ENCODE data around the gene CTSZ.

- TF ChIP-seq EZH2phosphoT487 (IDR thresholded peaks at IDR 0.05) (no peak), EZH2 (IDR thresholded peaks at IDR 0.05) (no peak)
These were observed 17.1 kb upstream of the CTSZ start for GRCh38 chr20:59024111-59024530.
